Measurements from ENCODE around the gene ERP27.
A peak's percentile ranks its signal among the peaks of the same experiment; 100 is the strongest.

The ERP27 gene

DNA sequence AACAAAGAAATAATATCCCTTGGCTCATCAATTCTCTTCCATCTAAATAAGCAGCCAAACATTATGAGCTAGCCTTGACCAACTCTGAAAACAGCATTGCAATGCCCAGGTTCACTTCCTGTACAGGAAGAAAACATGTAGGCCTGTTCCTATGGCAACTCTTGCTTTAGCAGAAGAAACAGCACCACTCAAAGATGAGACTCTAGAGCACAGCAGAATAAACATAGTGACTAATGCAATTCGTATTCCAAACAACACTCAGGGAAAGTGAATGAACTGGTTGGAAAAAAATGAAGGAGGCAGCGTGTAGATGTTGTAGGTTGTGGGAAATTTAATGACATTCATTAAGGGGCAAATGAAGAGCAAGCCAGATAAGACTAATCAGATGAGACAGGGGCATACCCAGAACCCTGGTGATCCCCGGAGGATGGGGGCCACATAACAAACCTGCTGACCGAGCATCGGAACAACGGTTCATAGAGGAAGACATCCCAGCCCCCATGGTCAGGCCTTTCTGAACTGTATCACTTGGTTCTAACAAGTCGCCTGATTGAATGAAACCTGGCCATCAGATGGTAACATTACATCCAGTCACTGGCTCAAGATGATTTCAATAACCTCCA, 14.1 kb upstream of the ERP27 start:
- ATAC-seq = peak; percentile 72
- H3K9me3 Mint-ChIP-seq = no peaks in the 10 kb centered on the region
- peak overlapping the region; percentile 74 for H3K4me3 Mint-ChIP-seq
- no peaks in the 10 kb centered on the region for H3K27me3 Mint-ChIP-seq
- H3K27ac Mint-ChIP-seq = peak overlapping the region; percentile 81
- H3K4me1 Mint-ChIP-seq = peaks cover 77% of the 10 kb centered on the region
- peaks cover 36% of the 10 kb centered on the region for H3K36me3 Mint-ChIP-seq

DNA sequence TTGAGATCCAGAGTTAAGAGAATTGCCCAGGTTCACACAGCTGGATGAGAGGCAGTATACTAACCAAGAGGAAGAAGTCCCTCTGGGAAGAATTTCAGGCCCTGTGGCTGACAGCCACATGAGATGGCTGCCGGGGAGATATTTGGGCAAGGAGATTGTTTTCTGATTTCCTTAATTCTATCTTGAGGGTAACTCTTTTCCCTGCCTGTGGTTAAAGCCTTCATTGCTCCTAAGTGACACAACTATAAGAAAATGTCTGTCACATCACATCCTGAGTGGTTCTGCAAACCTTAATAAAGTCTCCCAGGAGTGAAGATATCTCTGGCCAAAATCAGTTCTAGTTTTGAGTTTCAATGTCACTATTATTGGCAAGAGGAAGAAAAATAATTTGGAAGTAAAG, 13.5 kb upstream of the ERP27 start:
- H3K4me1 Mint-ChIP-seq = peaks cover 76% of the 10 kb centered on the region
- peaks cover 40% of the 10 kb centered on the region for H3K36me3 Mint-ChIP-seq
- no peak for ATAC-seq
- H3K9me3 Mint-ChIP-seq = no peaks in the 10 kb centered on the region
- H3K27me3 Mint-ChIP-seq = no peaks in the 10 kb centered on the region
- H3K4me3 Mint-ChIP-seq = peak overlapping the region; percentile 74
- peak overlapping the region; percentile 81 for H3K27ac Mint-ChIP-seq

DNA sequence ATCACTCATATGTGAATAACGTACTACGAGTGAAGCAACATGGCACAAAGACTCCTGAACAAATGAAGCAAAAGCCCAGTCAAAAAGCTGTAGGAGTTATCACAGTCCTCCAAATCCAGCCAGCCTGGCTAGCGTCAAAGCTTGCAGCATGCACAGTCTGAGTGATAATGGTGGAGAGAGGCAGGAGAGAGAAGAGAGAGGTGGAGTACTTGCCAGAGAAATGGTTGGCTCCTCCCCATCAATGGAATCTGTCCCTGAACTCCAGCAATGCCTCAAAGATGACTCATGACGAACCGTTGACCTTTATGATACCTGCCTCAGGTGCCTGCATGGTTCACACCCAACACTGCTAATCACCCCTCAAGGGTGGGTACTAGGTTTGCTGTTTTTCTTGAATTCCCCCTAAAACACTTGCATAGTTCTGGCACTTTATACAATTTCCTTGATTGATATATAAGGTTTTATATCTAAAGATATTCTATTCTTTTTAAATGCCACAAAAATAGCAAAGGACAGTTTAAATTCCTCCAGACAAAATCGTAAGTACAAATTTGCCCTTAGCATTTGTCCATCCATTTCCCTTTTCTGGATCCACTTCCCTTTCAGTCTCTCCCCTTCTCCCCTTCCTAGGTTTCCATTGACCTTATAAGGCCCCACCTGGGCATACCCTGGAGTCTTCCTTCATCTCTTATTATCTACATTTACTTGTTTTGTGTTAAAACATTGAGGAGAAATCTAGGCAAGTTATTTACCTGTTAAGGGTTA, 12.8 kb upstream of the ERP27 start:
- H3K9me3 Mint-ChIP-seq = no peaks in the 10 kb centered on the region
- peak overlapping the region; percentile 54 for H3K4me3 Mint-ChIP-seq
- peaks cover 47% of the 10 kb centered on the region for H3K36me3 Mint-ChIP-seq
- no peaks in the 10 kb centered on the region for H3K27me3 Mint-ChIP-seq
- peak overlapping the region; percentile 81 for H3K27ac Mint-ChIP-seq
- peaks cover 78% of the 10 kb centered on the region for H3K4me1 Mint-ChIP-seq
- ATAC-seq = no peak

DNA sequence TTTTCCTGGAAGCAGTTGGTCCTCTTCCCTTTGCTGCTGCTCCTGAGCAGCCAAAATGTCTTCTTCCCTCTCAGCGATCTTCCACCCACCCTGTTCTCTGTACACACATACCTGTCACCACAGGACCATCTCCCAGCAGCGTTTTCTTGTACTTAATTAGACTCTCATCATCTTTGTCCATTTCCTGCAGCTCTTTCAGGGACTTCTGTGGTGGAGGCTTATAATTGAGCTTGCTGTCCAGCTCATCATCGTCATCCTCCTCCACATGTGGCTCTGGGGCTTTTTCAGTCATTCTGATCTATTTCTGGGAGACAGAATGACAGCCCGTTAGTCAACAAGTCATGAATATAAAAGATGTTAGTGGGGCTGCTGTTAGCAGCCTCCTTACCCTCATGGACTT, 12.1 kb upstream of the ERP27 start:
- H3K27ac Mint-ChIP-seq = peak overlapping the region; percentile 81
- no peak for ATAC-seq

DNA sequence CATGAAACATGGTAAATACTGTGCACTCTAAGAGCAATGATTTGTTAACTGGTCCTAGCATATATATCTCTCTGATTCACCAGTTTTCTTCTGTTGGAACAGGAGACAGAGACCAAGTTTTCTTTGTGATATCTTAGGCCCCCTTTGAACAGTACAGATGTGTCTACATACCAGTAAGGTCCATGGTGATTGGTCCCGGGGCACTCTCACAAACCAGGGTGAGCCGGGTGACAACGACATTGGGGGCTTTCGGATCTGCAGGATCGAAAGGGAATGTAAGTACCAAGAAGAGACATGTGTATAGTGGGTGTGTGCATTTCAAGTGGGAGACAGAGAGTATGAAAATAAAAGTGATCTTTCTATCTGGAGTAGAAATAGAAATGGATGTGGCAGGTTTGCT, 11.3 kb upstream of the ERP27 start:
- H3K4me1 Mint-ChIP-seq = peaks cover 82% of the 10 kb centered on the region
- ATAC-seq = no peak
- peak overlapping the region; percentile 81 for H3K27ac Mint-ChIP-seq
- no peaks in the 10 kb centered on the region for H3K27me3 Mint-ChIP-seq
- H3K4me3 Mint-ChIP-seq = peak overlapping the region; percentile 6
- H3K9me3 Mint-ChIP-seq = no peaks in the 10 kb centered on the region
- H3K36me3 Mint-ChIP-seq = peaks cover 62% of the 10 kb centered on the region

More for the DNA sequence above, 12.1 kb upstream of the ERP27 start:
- Mint-ChIP-seq H3K4me1 (peaks cover 82% of the 10 kb centered on the region), H3K36me3 (peaks cover 55% of the 10 kb centered on the region), H3K27me3 (no peaks in the 10 kb centered on the region), H3K4me3 (peak overlapping the region; percentile 15), H3K9me3 (no peaks in the 10 kb centered on the region)

DNA sequence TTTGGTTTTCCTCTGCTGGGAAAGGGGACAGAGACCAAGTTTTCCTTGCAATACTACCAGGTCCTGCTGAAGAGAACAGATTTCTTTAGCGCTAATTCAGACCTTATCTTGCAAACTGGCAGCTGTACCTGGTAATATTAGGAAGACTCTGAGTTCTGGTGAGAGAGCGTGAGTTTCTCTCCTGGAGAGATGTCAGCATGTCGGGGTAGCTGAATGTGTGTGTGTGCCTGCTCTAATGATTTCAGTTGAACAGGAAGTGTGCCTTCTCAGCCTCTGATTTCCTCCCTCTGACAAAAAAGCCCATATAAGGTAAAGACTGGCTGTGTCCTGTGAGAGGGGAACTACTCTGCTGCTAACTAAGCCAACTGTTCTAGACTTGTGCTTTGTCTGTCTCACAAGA, 10.3 kb upstream of the ERP27 start:
- no peaks in the 10 kb centered on the region for H3K27me3 Mint-ChIP-seq
- H3K4me1 Mint-ChIP-seq = peaks cover 72% of the 10 kb centered on the region
- H3K27ac Mint-ChIP-seq = peak overlapping the region; percentile 81
- peak overlapping the region; percentile 46 for H3K4me3 Mint-ChIP-seq
- H3K9me3 Mint-ChIP-seq = no peaks in the 10 kb centered on the region
- H3K36me3 Mint-ChIP-seq = peaks cover 66% of the 10 kb centered on the region
- ATAC-seq = peak; percentile 99

DNA sequence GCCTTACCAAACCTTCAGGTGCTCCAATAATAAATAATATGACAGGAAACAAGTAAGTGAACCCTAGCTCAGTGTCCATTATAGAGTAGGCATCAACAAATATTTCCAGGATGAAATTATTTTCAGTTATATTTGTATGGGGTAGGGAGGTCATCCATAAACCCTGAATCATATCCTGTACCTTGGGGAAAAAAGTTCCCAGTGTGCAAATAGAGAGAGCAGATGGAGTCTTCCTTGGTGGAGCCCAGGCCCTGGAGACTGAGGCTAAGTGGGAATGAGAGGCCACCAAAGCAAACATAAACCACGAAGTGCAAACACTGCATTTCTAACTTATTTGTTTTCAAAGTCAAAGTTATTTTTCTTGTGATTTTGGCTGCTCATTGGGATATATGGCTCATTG, 8.5 kb upstream of the ERP27 start:
- H3K4me3 Mint-ChIP-seq = no peak overlapping the region
- peaks cover 54% of the 10 kb centered on the region for H3K4me1 Mint-ChIP-seq
- no peak for ATAC-seq
- H3K27ac Mint-ChIP-seq = peak overlapping the region; percentile 81
- no peaks in the 10 kb centered on the region for H3K27me3 Mint-ChIP-seq
- no peaks in the 10 kb centered on the region for H3K9me3 Mint-ChIP-seq
- peaks cover 81% of the 10 kb centered on the region for H3K36me3 Mint-ChIP-seq

DNA sequence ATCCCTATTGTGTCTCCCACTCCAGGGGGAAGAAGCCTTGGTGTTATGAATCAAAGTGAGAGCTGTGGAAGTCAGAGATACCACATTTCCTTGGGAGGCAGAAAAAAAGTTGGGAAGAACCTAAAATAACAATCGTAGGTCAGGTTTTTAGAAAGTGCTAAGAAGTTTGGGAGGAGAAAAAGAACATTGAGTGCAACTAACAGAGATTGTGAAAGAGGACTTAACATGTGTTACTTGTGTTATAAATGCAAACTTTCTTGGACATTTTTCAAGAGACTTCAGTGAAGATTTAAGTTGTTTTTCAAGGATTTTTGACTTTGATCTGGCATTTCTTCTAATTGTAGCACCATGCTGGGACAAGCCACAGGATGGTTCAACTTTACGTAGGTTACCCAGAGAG, 7.8 kb upstream of the ERP27 start:
- no peak for ATAC-seq
- Mint-ChIP-seq H3K36me3 (peaks cover 77% of the 10 kb centered on the region), H3K9me3 (no peaks in the 10 kb centered on the region), H3K27me3 (no peaks in the 10 kb centered on the region), H3K4me3 (no peak overlapping the region), H3K27ac (peak overlapping the region; percentile 44), H3K4me1 (peaks cover 47% of the 10 kb centered on the region)

DNA sequence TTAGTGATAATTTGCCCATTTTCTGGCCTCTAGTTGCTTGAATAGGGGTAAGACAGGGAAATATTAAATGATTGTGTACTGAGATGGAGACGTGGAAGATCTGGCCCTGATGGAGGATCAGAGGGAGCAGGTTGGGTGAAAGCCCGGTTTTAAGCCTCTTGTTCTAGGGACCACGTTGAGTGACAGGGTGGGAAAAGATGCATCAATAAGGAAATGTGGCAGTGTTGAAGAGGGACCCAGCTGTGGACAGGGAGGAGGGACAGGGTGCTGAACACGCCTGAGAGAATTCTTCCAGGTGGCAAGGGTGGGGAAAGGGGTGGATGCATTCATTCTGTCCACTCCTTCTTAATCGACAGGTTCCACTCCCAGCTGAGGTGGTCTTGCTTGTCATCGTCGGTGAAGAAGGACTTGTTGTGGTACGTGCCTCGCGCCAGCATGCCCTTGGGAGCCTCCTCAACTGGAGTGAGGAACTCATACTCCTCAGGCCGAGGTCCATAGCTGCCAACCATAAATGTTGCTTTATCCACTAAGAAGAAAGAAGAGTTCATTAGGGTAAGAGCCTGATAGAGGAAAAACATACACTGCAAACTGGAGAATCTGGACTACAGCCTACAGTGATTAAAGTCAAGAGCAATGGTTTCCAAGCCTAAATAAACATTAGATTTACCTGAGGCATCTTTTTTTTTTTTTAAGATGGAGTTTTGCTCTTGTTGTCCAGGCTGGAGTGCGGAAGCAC, 4.0 kb upstream of the ERP27 start:
- no peak for ATAC-seq
- Mint-ChIP-seq H3K9me3 (peaks cover 3% of the 10 kb centered on the region), H3K4me1 (peaks cover 43% of the 10 kb centered on the region), H3K27ac (peak overlapping the region; percentile 48), H3K27me3 (no peaks in the 10 kb centered on the region), H3K4me3 (no peak overlapping the region), H3K36me3 (peaks cover 85% of the 10 kb centered on the region)

DNA sequence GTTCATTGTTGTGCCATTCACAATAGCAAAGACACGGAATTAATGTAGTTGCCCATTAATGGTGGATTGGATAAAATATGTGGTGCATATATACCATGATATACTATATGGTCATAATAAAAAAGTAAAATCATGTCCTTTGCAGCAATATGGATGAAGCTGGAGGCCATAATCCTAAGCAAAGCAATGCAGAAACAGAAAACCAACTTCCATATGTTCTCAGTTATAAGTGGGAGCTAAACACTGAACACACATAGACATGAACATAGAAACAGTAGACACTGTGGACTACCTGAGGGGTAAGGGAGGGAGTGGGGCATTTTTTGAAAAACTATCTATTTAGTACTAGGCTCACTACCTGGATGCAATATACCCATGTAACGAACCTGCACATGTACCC, 3.0 kb upstream of the ERP27 start:
- H3K27ac Mint-ChIP-seq = peak overlapping the region; percentile 48
- peaks cover 83% of the 10 kb centered on the region for H3K36me3 Mint-ChIP-seq
- no peak overlapping the region for H3K4me3 Mint-ChIP-seq
- peaks cover 39% of the 10 kb centered on the region for H3K4me1 Mint-ChIP-seq
- no peak for ATAC-seq
- no peaks in the 10 kb centered on the region for H3K27me3 Mint-ChIP-seq
- H3K9me3 Mint-ChIP-seq = peaks cover 3% of the 10 kb centered on the region

DNA sequence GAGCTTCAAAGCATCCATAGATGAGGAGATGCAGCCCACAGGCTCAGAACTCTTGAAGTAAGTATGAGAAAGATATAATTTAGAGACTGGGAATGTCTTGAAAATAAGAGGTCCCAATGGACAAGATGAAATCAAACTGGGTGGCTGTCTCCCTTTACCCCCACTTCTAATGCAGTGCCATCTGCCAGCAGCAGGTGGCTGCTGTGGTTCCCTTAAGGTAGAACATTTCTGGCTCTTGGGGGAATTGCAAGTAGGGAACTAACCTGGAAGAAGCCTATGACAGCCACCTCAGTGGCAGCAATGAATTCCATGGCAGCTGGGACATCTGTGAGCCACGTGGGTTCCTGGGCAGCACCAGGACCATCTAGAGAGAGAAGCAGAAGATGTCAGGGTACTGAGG, 648 bp downstream of the ERP27 start:
- Mint-ChIP-seq H3K36me3 (peaks cover 72% of the 10 kb centered on the region), H3K4me3 (no peak overlapping the region)
- ATAC-seq = no peak

DNA sequence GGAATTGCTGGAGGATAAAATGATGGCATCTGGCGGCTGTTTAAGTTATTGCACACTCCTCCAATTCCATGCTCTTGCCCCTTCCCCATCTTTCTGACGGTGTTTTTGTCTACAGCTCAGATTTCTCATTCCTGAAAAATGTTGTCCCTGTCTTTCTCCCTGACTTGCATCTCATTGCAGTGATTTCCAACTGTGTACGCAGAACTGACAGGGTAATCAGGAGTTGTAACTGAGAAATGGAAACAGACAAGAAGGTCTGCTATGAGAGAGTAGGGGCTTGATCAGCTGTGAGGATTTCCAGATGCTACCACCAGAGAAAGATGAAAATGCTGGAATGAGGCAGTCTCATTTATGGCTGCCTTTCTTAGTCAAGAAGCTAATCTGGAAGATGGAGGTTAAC, 1.3 kb downstream of the ERP27 start:
- Mint-ChIP-seq H3K27me3 (no peaks in the 10 kb centered on the region), H3K4me1 (peaks cover 39% of the 10 kb centered on the region), H3K9me3 (peaks cover 3% of the 10 kb centered on the region), H3K27ac (peak overlapping the region; percentile 18), H3K4me3 (no peak overlapping the region), H3K36me3 (peaks cover 72% of the 10 kb centered on the region)
- ATAC-seq = no peak

More for the DNA sequence above, 648 bp downstream of the ERP27 start:
- Mint-ChIP-seq H3K4me1 (peaks cover 39% of the 10 kb centered on the region), H3K9me3 (peaks cover 3% of the 10 kb centered on the region), H3K27ac (peak overlapping the region; percentile 50), H3K27me3 (no peaks in the 10 kb centered on the region)

DNA sequence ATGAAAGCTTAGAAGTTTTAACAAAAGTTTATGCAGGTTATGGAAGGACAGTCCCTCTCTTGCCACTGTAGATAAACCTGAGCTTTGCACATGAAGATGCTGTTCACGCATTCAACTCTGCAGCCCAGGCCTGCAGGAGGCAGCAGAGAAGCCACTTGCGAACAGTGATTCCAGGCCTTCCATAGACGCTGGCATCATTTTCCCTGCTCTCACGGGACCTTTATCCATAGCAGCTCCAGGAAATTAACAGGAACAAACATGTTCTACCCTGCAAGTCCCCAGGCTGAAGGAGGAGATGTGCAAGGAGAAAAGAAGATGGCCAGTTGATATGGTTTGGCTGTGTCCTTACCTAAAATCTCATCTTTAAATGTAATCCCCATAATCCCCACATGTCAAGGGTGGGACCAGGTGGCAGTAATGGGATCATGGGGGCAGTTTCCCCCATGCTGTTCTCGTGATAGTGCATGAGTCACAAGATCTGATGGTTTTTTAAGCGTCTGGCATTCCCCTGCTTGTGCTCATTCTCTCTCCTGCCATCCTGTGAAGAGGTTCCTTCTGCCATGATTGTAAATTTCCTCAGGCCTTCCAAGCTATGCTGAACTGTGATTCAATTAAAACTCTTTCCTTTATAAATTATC, 2.0 kb downstream of the ERP27 start:
- peaks cover 69% of the 10 kb centered on the region for H3K36me3 Mint-ChIP-seq
- H3K27me3 Mint-ChIP-seq = no peaks in the 10 kb centered on the region
- H3K4me3 Mint-ChIP-seq = no peak overlapping the region
- H3K27ac Mint-ChIP-seq = peak overlapping the region; percentile 18
- peaks cover 3% of the 10 kb centered on the region for H3K9me3 Mint-ChIP-seq
- ATAC-seq = no peak
- H3K4me1 Mint-ChIP-seq = peaks cover 39% of the 10 kb centered on the region

DNA sequence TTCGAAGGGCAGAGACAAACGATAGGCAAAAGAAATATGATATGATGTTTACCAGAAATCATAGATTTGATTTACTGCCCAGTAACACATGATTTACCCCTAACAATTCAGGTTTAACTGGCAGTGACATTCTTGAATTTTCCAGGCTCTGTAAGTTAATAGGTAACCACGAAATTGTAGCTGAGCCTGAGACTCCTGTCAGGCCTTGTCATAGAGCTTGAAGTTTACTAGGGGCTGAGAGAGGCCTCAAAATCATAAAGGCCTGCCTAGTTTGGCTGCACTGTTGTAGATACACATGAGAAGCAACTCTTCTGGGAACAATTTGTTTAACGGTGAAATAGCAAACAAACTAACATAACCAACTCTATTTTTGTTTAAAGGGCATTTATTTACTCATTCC, 3.3 kb downstream of the ERP27 start:
- ATAC-seq = no peak
- H3K36me3 Mint-ChIP-seq = peaks cover 57% of the 10 kb centered on the region
- peaks cover 38% of the 10 kb centered on the region for H3K4me1 Mint-ChIP-seq
- no peak overlapping the region for H3K27ac Mint-ChIP-seq
- peaks cover 3% of the 10 kb centered on the region for H3K9me3 Mint-ChIP-seq
- H3K4me3 Mint-ChIP-seq = no peak overlapping the region
- no peaks in the 10 kb centered on the region for H3K27me3 Mint-ChIP-seq

DNA sequence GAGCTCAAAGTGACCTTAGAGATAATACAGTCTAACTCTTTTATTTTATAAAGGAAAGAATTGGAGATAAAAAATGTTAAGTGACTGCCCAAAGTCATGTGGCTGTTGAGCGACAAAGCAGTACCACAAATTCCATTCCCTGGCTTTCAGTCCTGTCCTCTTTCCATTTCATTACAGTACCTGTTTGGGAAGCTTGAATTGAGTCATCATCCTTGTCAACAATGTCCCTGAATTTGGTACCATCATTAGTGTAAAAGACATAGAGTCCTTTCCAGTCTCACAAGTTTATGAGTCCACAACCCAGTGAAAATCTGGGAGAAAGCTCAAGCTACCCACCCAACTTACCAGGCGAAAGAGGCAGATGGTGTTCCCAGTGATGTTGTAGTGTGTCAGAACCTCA, 3.8 kb downstream of the ERP27 start:
- peaks cover 32% of the 10 kb centered on the region for H3K4me1 Mint-ChIP-seq
- no peaks in the 10 kb centered on the region for H3K27me3 Mint-ChIP-seq
- no peak for ATAC-seq
- no peak overlapping the region for H3K4me3 Mint-ChIP-seq
- H3K9me3 Mint-ChIP-seq = peaks cover 3% of the 10 kb centered on the region
- no peak overlapping the region for H3K27ac Mint-ChIP-seq
- peaks cover 52% of the 10 kb centered on the region for H3K36me3 Mint-ChIP-seq

Measured in stimulated activated memory B cell treated with anti-CD40 and anti-IgM and Interleukin-4, amounts not matched to agents 10 μg/mL and 1 μg/mL and 100 μg/mL, for 72 hours (primary cell).